Neural progenitor cell (in vitro differentiated cells): ENCODE measurements around the gene CBLIF. TPM values are rescaled to one million over a fixed set of nuclear protein-coding genes. Genes with fewer than 3 reads are reported as not detected.
A peak's percentile ranks its signal among the peaks of the same experiment; 100 is the strongest.

Experiments used
- DNase-seq: peaks from one replicate; pipeline ENCODE4 v3.0.0-alpha.2; 2016; ENCODE audit warnings: low spot score
- H2AFZ ChIP-seq: fragments of 200-600 bp; sonication (generic); replicated peaks from 2 replicates; pipeline ENCODE4 v1.6.1; 2016; ENCODE audit warnings: antibody characterized with exemption
- H3F3A ChIP-seq: fragments of 200-600 bp; sonication (generic); 2 replicates; pipeline ENCODE4 v1.6.1; 2016; ENCODE audit warnings: antibody characterized with exemption, low read depth
- H3K27ac ChIP-seq: fragments of 200-600 bp; sonication (generic); 2 replicates; pipeline ENCODE4 v1.5.1; 2016; ENCODE audit warnings: mild to moderate bottlenecking
- H3K27me3 ChIP-seq: fragments of 200-600 bp; sonication (generic); 2 replicates; pipeline ENCODE4 v1.6.1; 2016; ENCODE audit warnings: mild to moderate bottlenecking, moderate library complexity
- H3K36me3 ChIP-seq: fragments of 200-600 bp; sonication (generic); 2 replicates; pipeline ENCODE4 v1.5.1; 2016
- H3K4me1 ChIP-seq: fragments of 200-600 bp; sonication (generic); 2 replicates; pipeline ENCODE4 v1.6.1; 2016; ENCODE audit warnings: mixed run types
- H3K4me2 ChIP-seq: fragments of 200-600 bp; sonication (generic); 2 replicates; pipeline ENCODE4 v1.6.1; 2016
- H3K4me3 ChIP-seq: fragments of 200-600 bp; sonication (generic); 2 replicates; pipeline ENCODE4 v1.5.1; 2016
- H3K79me2 ChIP-seq: fragments of 200-600 bp; sonication (generic); 2 replicates; pipeline ENCODE4 v1.6.1; 2016; ENCODE audit warnings: low read depth
- H3K9ac ChIP-seq: fragments of 200-600 bp; sonication (generic); 2 replicates; pipeline ENCODE4 v1.6.1; 2016
- H3K9me3 ChIP-seq: fragments of 200-600 bp; sonication (generic); 2 replicates; pipeline ENCODE4 v1.5.1; 2016; ENCODE audit warnings: low read depth
- H4K20me1 ChIP-seq: fragments of 200-600 bp; sonication (generic); 2 replicates; pipeline ENCODE4 v1.6.1; 2016; ENCODE audit warnings: low read depth
- H3K27ac Mint-ChIP-seq: 3 replicates; pipeline ENCODE4 v1.8.0; 2021; ENCODE audit warnings: mixed read lengths
- H3K27me3 Mint-ChIP-seq: 2 replicates; pipeline ENCODE4 v1.8.0; 2022; ENCODE audit warnings: low read depth, mild to moderate bottlenecking, inconsistent platforms, moderate library complexity, mixed read lengths; ENCODE audit not compliant: insufficient read depth
- H3K36me3 Mint-ChIP-seq: 3 replicates; pipeline ENCODE4 v1.8.0; 2021; ENCODE audit warnings: mixed read lengths
- H3K4me1 Mint-ChIP-seq: 3 replicates; pipeline ENCODE4 v1.8.0; 2021; ENCODE audit warnings: mixed read lengths
- H3K4me3 Mint-ChIP-seq: 3 replicates; pipeline ENCODE4 v1.8.0; 2021; ENCODE audit warnings: mild to moderate bottlenecking, moderate library complexity, mixed read lengths
- H3K9me3 Mint-ChIP-seq: 3 replicates; pipeline ENCODE4 v1.8.0; 2020; ENCODE audit warnings: mixed read lengths
- EZH2 ChIP-seq: fragments of 200-600 bp; sonication (generic); IDR thresholded peaks from 2 replicates; pipeline ENCODE4 v1.6.1; 2017; ENCODE audit warnings: antibody characterized with exemption, mild to moderate bottlenecking, moderate library complexity
- EZH2phosphoT487 ChIP-seq: fragments of 200-600 bp; sonication (generic); IDR thresholded peaks from 2 replicates; pipeline ENCODE4 v1.6.1; 2017; ENCODE audit warnings: antibody characterized with exemption
- total RNA-seq: library from RNA; depleted of rRNA; stranded (reverse); fragments of >200 nt; gene quantifications from 2 replicates; pipeline ENCODE4 v1.2.3, GENCODE V29; 2015; ENCODE audit warnings: low replicate concordance
- TF ChIP-seq, protein P1 (sequence below): fragments of 200-600 bp; sonication (generic); IDR thresholded peaks from 2 replicates; pipeline ENCODE4 v1.5.1; 2017; ENCODE audit warnings: antibody characterized with exemption, mild to moderate bottlenecking

CBLIF gene
- total RNA-seq, 1 donor from 2014 or later, result not detected

DNA sequence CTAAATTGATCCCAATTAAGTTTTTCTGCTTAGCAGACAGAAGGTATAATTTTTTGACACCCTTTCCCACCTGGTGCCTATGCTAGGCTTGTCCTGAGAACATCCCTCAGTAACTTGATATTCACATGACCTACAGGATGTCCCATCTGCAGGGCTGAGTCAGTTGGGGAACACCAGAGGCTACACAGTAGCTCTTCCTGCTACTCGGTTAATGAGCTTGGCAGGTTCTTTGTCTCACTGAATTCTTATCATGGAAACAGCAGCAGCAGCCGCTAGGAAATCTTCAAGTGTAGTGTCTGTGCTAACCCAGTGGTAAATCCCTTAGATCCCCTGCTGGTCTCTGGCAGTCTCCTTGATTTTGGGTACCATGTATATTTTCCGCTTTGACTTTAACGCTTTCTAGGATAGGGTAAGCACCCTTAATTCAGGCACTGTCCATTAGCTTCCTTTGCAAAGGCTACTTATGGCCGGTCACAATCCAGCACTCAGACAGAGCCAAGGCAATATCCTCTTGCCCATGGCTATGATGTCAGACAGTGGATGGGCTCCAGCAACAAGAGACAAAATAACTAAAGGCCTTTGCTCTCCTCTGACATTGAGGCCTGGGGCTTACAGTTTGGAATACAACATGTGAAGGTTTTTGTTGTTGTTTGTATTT, 43.2 kb downstream of the CBLIF start:
- Histone ChIP-seq H3K4me2 (no peak overlapping the region), H3K27ac (peak overlapping the region; percentile 11), H3K36me3 (no peaks in the 10 kb centered on the region), H4K20me1 (peaks cover 6% of the 10 kb centered on the region), H3K4me3 (no peak overlapping the region), H3K4me1 (peaks cover 7% of the 10 kb centered on the region), H2AFZ (no peak overlapping the region), H3F3A (peaks cover 11% of the 10 kb centered on the region), H3K9ac (no peak overlapping the region), H3K79me2 (no peaks in the 10 kb centered on the region), H3K9me3 (no peaks in the 10 kb centered on the region), H3K27me3 (no peaks in the 10 kb centered on the region)
- Mint-ChIP-seq H3K27ac (no peak overlapping the region), H3K27me3 (no peaks in the 10 kb centered on the region), H3K4me3 (no peak overlapping the region), H3K36me3 (peaks cover 8% of the 10 kb centered on the region), H3K4me1 (peaks cover 5% of the 10 kb centered on the region), H3K9me3 (no peaks in the 10 kb centered on the region)
- TF ChIP-seq EZH2phosphoT487, result no peak
- TF ChIP-seq EZH2, result no peak
- TF ChIP-seq, protein P1, sequence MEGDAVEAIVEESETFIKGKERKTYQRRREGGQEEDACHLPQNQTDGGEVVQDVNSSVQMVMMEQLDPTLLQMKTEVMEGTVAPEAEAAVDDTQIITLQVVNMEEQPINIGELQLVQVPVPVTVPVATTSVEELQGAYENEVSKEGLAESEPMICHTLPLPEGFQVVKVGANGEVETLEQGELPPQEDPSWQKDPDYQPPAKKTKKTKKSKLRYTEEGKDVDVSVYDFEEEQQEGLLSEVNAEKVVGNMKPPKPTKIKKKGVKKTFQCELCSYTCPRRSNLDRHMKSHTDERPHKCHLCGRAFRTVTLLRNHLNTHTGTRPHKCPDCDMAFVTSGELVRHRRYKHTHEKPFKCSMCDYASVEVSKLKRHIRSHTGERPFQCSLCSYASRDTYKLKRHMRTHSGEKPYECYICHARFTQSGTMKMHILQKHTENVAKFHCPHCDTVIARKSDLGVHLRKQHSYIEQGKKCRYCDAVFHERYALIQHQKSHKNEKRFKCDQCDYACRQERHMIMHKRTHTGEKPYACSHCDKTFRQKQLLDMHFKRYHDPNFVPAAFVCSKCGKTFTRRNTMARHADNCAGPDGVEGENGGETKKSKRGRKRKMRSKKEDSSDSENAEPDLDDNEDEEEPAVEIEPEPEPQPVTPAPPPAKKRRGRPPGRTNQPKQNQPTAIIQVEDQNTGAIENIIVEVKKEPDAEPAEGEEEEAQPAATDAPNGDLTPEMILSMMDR, result no peak
- DNase-seq, result peak; percentile 41

DNA sequence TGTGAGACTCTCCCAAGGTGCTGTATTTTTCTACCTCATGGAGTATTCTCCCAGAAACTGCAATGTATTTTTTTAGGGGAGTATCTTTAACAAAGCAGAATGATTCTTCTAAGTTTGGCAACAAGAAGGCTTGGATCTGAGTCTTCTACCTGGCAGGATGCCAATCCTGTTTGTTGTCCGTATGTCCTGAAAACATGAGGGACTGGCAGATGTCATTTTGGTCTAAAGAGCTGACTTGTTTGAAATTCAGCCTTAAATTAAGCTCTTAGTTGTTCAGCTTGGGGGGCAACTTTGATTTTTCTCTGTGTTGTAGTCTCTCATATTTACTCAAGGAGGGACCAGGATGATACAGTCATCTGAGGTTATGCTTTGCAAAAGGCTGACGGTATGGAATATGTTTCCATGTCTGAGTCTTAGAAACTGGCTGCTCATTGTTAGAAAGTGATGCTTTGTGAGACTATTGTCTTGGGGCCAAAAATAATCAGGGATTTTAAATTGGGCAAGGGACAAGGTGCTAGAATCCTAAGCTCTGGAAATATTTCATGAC, 44.1 kb downstream of the CBLIF start:
- Mint-ChIP-seq H3K4me3 (no peak overlapping the region), H3K27ac (peak overlapping the region; percentile 6), H3K4me1 (peaks cover 5% of the 10 kb centered on the region), H3K9me3 (no peaks in the 10 kb centered on the region), H3K27me3 (no peaks in the 10 kb centered on the region), H3K36me3 (peaks cover 1% of the 10 kb centered on the region)
- Histone ChIP-seq H3K4me2 (no peak overlapping the region), H3K4me1 (peaks cover 7% of the 10 kb centered on the region), H3K9ac (no peak overlapping the region), H3K27me3 (no peaks in the 10 kb centered on the region), H3K9me3 (no peaks in the 10 kb centered on the region), H3F3A (peaks cover 11% of the 10 kb centered on the region), H3K4me3 (no peak overlapping the region), H3K36me3 (no peaks in the 10 kb centered on the region), H3K27ac (no peak overlapping the region), H2AFZ (no peak overlapping the region), H4K20me1 (peaks cover 6% of the 10 kb centered on the region), H3K79me2 (no peaks in the 10 kb centered on the region)
- DNase-seq, result no peak
- TF ChIP-seq, protein P1, result no peak
- TF ChIP-seq EZH2 (no peak), EZH2phosphoT487 (no peak)

DNA sequence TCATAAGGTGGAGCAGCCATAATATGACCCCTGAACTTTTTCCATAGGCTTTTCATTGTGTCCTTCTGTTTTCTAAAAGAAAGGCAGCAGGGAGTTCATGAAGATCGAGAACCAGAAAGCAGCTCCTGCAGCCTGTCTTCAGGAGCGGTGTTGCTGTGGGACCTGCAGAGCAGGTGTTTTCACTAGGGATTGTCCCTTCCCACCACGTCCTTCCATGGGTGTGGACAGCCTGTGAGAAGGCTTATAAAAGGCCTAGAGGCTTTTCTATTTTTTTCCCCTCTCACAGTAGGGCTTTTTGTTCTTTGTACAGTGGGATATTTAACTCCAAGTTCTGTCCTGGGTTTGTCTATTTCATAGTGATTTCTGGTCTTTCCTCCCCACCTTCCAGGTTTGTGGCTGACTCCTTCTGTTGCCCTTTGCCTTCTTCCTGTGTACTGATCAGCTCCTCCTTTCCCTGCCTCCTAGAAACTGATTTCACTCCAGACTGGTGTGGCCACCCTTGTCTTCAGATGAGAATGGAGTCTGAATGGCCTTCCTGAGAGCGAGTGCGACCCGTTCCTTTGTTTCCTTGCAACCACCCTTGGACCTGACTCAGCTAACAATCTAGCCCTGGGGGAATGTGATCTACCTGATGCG, 44.8 kb downstream of the CBLIF start:
- no peak overlapping the region for H3K4me3 ChIP-seq
- no peak overlapping the region for H3K4me3 Mint-ChIP-seq
- DNase-seq, result no peak
- peaks cover 5% of the 10 kb centered on the region for H3K4me1 Mint-ChIP-seq
- no peaks in the 10 kb centered on the region for H3K9me3 Mint-ChIP-seq
- H3F3A ChIP-seq, result peaks cover 11% of the 10 kb centered on the region
- no peak overlapping the region for H3K4me2 ChIP-seq
- H3K4me1 ChIP-seq, result peaks cover 7% of the 10 kb centered on the region
- H3K9ac ChIP-seq, result no peak overlapping the region
- no peaks in the 10 kb centered on the region for H3K36me3 ChIP-seq
- TF ChIP-seq EZH2phosphoT487 (no peak), EZH2 (no peak)
- TF ChIP-seq, protein P1, result no peak
- peaks cover 6% of the 10 kb centered on the region for H4K20me1 ChIP-seq
- H3K9me3 ChIP-seq, result no peaks in the 10 kb centered on the region
- no peaks in the 10 kb centered on the region for H3K27me3 Mint-ChIP-seq
- H3K36me3 Mint-ChIP-seq, result peaks cover 1% of the 10 kb centered on the region
- H3K27ac Mint-ChIP-seq, result peak overlapping the region; percentile 6
- no peak overlapping the region for H3K27ac ChIP-seq
- no peak overlapping the region for H2AFZ ChIP-seq
- H3K79me2 ChIP-seq, result no peaks in the 10 kb centered on the region
- H3K27me3 ChIP-seq, result no peaks in the 10 kb centered on the region
